T-helper 17 cell (primary cell): Measurements from ENCODE around the gene TBC1D25. TPM values are rescaled to one million over a fixed set of nuclear protein-coding genes. Genes with fewer than 3 reads are reported as not detected.
"Not testable (repeated sequence)": the region's sequence is repeated elsewhere in the genome, so short reads cannot be mapped to it uniquely, and the experiment has no call there.

Experiments used
- ATAC-seq: fragments of 150-1000 bp; cut with Tn5 transposase; 2 replicates; pipeline ENCODE4 v1.10.0; 2021; ENCODE audit warnings: mild to moderate bottlenecking, moderate library complexity
- DNase-seq, 3 donors: peaks; one replicate each; pipeline versions ENCODE4 v3.0.0 to v3.0.0-alpha.2; 2020 to 2021
- H3K9me3 ChIP-seq: one replicate; pipeline ENCODE4 v1.7.0; 2013; ENCODE audit warnings: low read length, mild to moderate bottlenecking; ENCODE audit not compliant: control insufficient read depth, poor library complexity, severe bottlenecking
- H3K27ac Mint-ChIP-seq: one replicate; pipeline ENCODE4 v1.8.0; 2022; ENCODE audit warnings: mild to moderate bottlenecking, moderate library complexity, mixed read lengths
- H3K27me3 Mint-ChIP-seq: one replicate; pipeline ENCODE4 v1.8.0; 2022; ENCODE audit warnings: mixed read lengths
- H3K36me3 Mint-ChIP-seq: one replicate; pipeline ENCODE4 v1.8.0; 2022; ENCODE audit warnings: low read depth, mixed read lengths
- H3K4me1 Mint-ChIP-seq: one replicate; pipeline ENCODE4 v1.8.0; 2022; ENCODE audit warnings: mild to moderate bottlenecking, mixed read lengths
- H3K4me3 Mint-ChIP-seq: one replicate; pipeline ENCODE4 v1.8.0; 2022; ENCODE audit warnings: mild to moderate bottlenecking, moderate library complexity, mixed read lengths
- total RNA-seq, 4 donors: library from RNA in 2 of 4; stranded (reverse) in 2 of 4; gene quantifications; one replicate each; pipeline ENCODE4 v1.2.3 and lab custom pipeline; 2022 to 2026

TBC1D25 gene
- total RNA-seq, 2 donors from 2014 or later: 23.2 to 31.3 TPM

DNA sequence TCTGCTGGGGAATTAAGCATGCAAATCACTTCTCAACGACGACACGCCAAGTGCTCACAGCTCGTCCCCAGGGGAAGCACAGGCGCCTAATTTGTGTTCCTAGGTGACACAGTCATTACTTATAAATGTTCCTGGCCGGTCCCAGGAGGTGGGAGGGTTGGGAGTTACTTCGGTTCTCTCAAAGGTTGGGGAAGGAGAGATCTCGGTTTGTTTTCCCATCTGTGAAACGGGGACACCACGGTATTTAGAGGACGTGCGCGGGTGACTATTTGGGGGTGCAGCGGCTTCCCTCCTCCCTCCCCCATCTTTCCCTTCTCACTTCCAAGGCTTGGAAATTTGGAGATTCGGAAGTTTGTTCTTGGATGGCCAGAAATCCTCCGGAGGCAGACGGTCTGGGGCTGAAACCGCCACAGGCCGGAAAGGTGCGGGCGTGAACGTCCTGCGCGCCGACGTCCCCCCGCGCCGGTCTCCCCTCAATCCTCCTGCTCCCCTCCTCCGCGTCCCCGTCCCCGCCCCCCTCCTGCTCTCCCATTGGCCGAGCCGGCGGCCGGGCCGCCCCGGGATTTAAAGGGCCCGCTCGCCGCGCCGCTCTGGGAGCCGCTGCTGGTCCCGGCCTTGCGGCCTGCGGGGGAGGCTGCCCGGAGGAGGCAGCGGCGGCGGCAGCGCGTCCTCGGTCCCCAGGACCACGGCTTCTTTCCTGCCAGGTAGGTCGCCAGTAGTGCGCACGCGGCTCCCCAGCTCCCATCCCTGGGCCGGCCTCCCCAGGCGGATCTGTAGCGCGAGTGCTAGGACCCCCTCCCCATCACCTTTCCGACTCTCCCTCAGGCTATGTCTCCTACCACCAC, 30.9 kb upstream of the TBC1D25 start, which contains the start of gene PORCN:
Gene PORCN, plus strand, starts transcription at position 593 of the 845 bp plus-strand sequence. CDS start 829 bp downstream, outside the sequence.
- H3K9me3 ChIP-seq: no peaks in the 10 kb centered on the region
- Mint-ChIP-seq H3K4me3 (peak within 1 kb of the TSS; percentile 93), H3K4me1 (peaks cover 15% of the 10 kb centered on the region), H3K27ac (peak within 1 kb of the TSS; percentile 90), H3K27me3 (no peaks in the 10 kb centered on the region), H3K36me3 (no peaks in the 10 kb centered on the region)
- DNase-seq (peak; percentile 52 to 69 (median 67)), ATAC-seq (peak; percentile 94)

DNA sequence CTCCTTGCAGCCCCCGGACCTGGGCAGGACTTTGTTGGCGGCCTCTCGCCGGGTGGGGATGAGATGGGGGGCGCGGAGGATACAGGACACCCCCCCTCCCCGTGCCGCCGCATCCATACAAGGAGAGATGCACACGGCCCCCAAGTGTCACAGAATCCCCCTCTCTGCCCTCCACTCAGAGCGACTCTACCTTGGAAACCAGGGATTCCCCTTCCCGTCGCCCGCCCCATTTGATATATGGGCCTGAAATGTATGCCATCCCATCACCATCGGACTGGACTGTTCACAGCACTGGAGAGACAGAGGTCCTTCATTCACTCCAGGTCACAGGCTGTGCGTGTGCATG, 30.3 kb upstream of the TBC1D25 start:
- Mint-ChIP-seq H3K4me1 (peaks cover 15% of the 10 kb centered on the region), H3K27ac (peak overlapping the region; percentile 90), H3K36me3 (no peaks in the 10 kb centered on the region), H3K4me3 (peak overlapping the region; percentile 93), H3K27me3 (no peaks in the 10 kb centered on the region)
- DNase-seq (no peak), ATAC-seq (peak; percentile 53)
- no peaks in the 10 kb centered on the region for H3K9me3 ChIP-seq

DNA sequence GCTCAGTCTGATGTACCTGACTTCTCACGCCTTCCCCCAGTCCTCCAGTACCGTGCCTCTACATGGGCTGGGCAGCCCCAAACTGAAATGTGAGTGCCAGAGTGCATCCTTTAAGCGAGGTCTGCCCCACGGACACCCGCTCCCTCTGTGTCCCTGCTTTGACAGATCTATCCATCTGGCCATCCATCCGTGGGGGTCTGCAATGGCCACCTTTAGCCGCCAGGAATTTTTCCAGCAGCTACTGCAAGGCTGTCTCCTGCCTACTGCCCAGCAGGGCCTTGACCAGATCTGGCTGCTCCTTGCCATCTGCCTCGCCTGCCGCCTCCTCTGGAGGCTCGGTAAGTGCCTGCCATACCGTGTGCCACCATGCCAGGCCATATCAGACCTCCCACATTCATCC, 29.9 kb upstream of the TBC1D25 start:
- Mint-ChIP-seq H3K27ac (peak overlapping the region; percentile 90), H3K4me1 (peaks cover 15% of the 10 kb centered on the region), H3K27me3 (no peaks in the 10 kb centered on the region), H3K4me3 (peak overlapping the region; percentile 93), H3K36me3 (no peaks in the 10 kb centered on the region)
- no peak for DNase-seq
- H3K9me3 ChIP-seq: no peaks in the 10 kb centered on the region
- no peak for ATAC-seq

DNA sequence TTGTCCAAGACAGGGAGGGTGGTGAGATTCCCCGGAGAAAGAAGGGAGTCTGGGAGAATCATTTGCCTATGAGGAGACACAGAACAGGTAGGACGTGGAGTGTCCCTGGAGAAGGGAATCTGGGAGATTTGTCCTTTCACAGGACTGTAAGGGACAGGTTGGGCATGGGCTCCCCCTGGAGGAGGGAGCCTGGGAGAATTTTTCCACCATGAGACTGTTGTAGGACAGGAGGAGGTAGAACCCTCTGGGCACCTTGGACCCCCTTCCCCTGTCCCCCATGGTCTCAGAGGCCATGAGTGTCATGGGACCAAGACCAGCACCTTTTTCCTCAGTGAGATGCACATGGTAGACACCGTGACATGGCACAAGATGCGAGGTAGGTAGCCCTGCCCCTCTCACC, 28.0 kb upstream of the TBC1D25 start:
- Mint-ChIP-seq H3K27me3 (no peaks in the 10 kb centered on the region), H3K4me1 (peaks cover 18% of the 10 kb centered on the region), H3K36me3 (peaks cover 3% of the 10 kb centered on the region), H3K27ac (no peak overlapping the region), H3K4me3 (no peak overlapping the region)
- no peak for DNase-seq
- no peak for ATAC-seq
- H3K9me3 ChIP-seq: no peaks in the 10 kb centered on the region

DNA sequence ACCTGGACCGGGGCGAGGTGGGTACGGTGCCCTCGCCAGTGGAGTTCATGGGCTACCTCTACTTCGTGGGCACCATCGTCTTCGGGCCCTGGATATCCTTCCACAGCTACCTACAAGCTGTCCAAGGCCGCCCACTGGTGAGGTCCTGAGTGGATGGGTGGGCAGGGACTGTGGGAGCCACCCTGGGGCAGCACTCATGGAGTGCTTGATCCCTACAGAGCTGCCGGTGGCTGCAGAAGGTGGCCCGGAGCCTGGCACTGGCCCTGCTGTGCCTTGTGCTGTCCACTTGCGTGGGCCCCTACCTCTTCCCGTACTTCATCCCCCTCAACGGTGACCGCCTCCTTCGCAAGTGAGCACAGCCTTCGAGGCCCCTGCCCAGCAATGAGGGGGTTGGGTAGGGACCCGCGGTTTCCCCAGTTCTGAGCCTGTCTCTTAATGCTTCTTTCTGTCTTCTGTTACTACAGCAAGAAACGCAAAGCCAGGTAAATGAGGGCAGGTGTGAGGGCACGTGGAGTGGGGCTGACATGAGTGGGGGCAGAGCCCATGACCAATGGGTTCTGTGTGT, 27.1 kb upstream of the TBC1D25 start:
- no peaks in the 10 kb centered on the region for H3K9me3 ChIP-seq
- Mint-ChIP-seq H3K36me3 (peaks cover 3% of the 10 kb centered on the region), H3K27ac (no peak overlapping the region), H3K27me3 (no peaks in the 10 kb centered on the region), H3K4me1 (peaks cover 23% of the 10 kb centered on the region), H3K4me3 (peak overlapping the region; percentile 33)
- DNase-seq (no peak), ATAC-seq (no peak)

DNA sequence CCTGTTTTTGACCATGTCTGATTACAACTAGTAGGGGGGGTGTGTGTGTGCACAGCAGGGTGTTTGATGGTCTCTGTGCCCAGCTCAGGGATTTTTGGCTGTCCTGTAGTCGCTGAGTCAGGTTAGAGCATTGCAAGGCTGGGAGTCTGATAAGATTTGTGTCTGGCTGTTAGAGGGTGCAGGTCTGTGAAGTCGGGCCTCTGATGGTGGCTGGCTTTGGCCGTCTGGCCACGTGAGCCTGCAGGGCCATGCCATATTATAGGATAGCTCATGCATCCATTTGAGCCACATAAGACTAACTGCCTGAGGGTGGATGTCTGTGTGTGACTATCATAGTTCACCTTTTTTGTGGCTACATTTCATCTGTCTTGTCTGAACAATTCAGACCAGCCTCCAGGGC, 25.8 kb upstream of the TBC1D25 start:
- no peak for DNase-seq
- no peak overlapping the region for H3K4me3 Mint-ChIP-seq
- peaks cover 23% of the 10 kb centered on the region for H3K4me1 Mint-ChIP-seq
- H3K9me3 ChIP-seq: no peaks in the 10 kb centered on the region
- H3K36me3 Mint-ChIP-seq: peaks cover 3% of the 10 kb centered on the region
- no peak overlapping the region for H3K27ac Mint-ChIP-seq
- no peaks in the 10 kb centered on the region for H3K27me3 Mint-ChIP-seq
- ATAC-seq: no peak

DNA sequence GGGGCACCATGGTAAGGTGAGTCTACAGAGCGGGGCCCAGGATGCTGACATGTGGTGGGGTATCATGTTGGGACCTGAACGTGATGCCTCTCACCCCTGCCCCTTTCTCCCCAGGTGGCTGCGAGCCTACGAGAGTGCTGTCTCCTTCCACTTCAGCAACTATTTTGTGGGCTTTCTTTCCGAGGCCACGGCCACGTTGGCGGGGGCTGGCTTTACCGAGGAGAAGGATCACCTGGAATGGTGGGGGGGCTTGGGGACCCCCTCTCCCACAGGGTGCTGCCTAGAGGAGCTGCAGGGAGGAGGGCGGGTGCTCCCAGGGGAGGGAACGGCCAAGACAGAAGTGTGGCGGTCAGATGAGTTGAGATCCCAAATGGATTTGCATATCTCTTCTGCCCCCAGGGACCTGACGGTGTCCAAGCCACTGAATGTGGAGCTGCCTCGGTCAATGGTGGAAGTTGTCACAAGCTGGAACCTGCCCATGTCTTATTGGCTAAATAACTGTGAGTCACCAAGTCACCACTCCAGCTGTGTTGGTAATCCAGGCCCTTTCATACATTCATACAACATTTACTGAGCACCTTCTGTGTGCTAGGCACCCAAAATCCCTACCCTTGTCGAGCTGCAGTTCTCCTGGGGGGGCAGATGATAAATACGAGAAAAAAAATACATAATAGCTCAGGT, 25.2 kb upstream of the TBC1D25 start:
- Mint-ChIP-seq H3K36me3 (peaks cover 3% of the 10 kb centered on the region), H3K4me3 (no peak overlapping the region), H3K27me3 (no peaks in the 10 kb centered on the region), H3K27ac (no peak overlapping the region), H3K4me1 (peaks cover 24% of the 10 kb centered on the region)
- H3K9me3 ChIP-seq: no peaks in the 10 kb centered on the region
- ATAC-seq: no peak
- no peak for DNase-seq

DNA sequence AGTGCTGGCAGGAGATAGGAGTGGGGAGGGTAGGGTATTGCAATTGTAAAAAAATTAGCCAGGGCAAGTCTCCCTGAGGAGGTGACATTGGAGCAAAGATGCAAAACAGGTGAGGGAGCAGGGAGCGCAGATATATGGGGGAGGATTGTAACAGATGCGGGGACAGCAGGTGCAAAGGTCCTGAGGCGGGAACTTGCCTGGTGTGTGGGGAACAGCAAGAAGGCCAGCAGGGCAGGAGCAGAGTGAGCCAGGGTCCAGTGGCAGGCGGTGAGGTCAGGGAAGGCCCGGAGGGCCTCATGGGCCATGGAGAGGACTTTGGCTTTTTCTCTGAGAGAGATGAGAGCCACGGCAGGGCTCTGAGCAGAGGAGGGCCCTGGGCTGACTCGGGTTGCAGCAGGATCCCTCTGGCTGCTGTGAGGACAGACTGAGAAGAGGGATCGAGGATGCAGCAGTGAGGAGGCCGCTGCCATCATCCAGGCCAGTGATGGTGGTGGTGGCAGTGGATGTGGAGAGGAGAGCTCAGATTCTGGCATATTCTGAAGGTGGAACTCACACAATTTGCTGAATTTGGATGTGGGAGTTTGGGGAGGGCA, 24.6 kb upstream of the TBC1D25 start:
- Mint-ChIP-seq H3K27ac (no peak overlapping the region), H3K36me3 (peaks cover 3% of the 10 kb centered on the region), H3K4me1 (peaks cover 22% of the 10 kb centered on the region), H3K27me3 (no peaks in the 10 kb centered on the region), H3K4me3 (no peak overlapping the region)
- H3K9me3 ChIP-seq: no peaks in the 10 kb centered on the region
- no peak for ATAC-seq
- no peak for DNase-seq

DNA sequence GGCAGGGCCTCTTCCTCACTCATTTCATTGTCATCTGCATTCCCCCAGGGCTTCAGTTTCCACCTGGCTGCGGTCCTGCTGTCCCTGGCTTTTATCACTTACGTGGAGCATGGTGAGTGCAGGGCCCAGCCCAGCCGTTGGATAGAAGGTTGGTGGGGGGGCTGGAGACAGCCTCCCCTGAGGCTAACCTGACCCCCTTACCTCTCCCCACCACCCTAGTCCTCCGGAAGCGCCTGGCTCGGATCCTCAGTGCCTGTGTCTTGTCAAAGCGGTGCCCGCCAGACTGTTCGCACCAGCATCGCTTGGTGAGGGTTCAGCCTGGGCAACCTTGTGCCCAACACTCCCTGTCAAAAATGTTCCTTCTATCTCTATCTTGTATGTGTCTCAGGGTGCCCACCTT, 23.7 kb upstream of the TBC1D25 start:
- H3K27ac Mint-ChIP-seq: no peak overlapping the region
- no peak for DNase-seq
- peaks cover 22% of the 10 kb centered on the region for H3K4me1 Mint-ChIP-seq
- no peak for ATAC-seq
- peaks cover 3% of the 10 kb centered on the region for H3K36me3 Mint-ChIP-seq
- no peaks in the 10 kb centered on the region for H3K27me3 Mint-ChIP-seq
- H3K4me3 Mint-ChIP-seq: no peak overlapping the region
- no peaks in the 10 kb centered on the region for H3K9me3 ChIP-seq

DNA sequence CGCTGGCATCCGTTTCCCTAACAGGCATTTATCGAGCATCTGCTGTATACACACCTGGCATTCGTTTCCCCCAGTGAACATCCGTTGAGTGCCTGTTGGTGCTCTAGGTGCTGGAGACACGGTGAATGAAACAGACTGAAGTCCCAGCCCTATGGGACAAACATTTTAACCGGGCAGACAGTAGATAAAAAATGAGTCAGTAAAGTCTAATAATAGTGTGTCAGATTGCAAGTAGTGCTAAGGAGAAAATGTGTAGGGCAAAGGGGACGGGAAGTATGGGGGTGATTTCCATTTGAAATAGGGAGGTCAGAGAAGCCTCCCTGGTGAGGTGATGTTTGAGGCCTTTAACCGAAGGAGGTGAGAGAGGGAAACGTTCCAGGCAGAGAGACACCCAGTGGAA, 23.2 kb upstream of the TBC1D25 start:
- H3K27ac Mint-ChIP-seq: no peak overlapping the region
- no peaks in the 10 kb centered on the region for H3K27me3 Mint-ChIP-seq
- peaks cover 24% of the 10 kb centered on the region for H3K4me1 Mint-ChIP-seq
- H3K36me3 Mint-ChIP-seq: peaks cover 3% of the 10 kb centered on the region
- ATAC-seq: no peak
- DNase-seq: no peak
- H3K4me3 Mint-ChIP-seq: no peak overlapping the region
- H3K9me3 ChIP-seq: no peaks in the 10 kb centered on the region

DNA sequence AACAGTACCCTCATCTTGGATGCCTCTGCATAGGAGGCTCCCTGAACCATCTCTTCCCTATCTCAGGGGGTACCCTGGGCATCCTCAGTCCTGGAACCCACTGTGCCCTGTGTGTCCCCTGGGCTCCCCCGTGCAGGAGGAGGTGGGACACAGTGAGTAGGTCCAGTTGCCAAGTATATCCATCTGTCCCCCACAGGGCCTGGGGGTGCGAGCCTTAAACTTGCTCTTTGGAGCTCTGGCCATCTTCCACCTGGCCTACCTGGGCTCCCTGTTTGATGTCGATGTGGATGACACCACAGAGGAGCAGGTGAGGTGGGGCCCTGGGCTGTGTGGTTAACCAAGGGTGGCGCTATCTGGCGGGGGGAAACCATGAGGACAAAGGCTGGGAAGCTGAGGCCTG, 22.5 kb upstream of the TBC1D25 start:
- H3K27me3 Mint-ChIP-seq: no peaks in the 10 kb centered on the region
- ATAC-seq: no peak
- H3K27ac Mint-ChIP-seq: no peak overlapping the region
- H3K4me1 Mint-ChIP-seq: peaks cover 23% of the 10 kb centered on the region
- no peak for DNase-seq
- H3K36me3 Mint-ChIP-seq: peaks cover 3% of the 10 kb centered on the region
- H3K4me3 Mint-ChIP-seq: no peak overlapping the region
- H3K9me3 ChIP-seq: no peaks in the 10 kb centered on the region

DNA sequence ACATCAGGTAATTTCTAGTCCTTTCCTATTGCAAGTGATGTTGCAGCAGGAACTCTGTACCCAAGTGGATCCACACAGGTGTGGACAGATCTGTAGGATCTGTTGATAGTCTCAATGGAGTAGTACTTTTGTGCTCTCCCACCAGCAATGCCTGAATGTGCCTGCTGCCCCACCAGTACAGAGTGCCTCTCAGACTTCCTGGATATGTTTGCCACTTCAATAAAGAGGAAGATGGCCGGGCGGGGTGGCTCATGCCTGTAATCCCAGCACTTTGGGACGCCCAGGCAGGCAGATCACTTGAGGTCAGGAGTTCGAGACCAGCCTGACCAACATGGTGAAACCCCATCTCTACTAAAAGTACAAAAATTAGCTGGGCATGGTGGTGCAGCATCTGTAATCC, 20.0 kb upstream of the TBC1D25 start:
- DNase-seq, H3K27ac Mint-ChIP-seq, H3K4me3 Mint-ChIP-seq, ATAC-seq, H3K36me3 Mint-ChIP-seq, H3K9me3 ChIP-seq, H3K27me3 Mint-ChIP-seq: not testable (repeated sequence)
- peaks cover 21% of the 10 kb centered on the region for H3K4me1 Mint-ChIP-seq

DNA sequence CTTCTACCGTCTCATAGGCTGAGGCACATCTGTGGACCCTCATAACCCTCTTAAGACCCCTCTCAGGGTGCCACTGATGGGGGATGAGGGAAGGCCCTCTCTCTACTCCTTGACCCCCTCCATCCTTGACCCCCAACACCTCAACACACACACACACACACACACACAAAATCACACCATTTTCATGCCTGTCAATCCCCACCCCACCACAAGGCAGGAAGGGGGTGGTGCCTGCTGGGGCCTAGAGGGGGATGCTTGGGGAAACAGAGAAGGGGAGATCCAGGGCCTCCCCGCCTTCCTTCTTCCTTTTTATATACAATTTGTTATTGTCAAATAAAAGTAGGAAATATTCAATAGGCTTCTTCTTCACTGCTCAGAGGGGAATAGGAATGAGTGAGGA, 19.1 kb upstream of the TBC1D25 start:
- no peak for DNase-seq
- H3K4me3 Mint-ChIP-seq: peak overlapping the region; percentile 86
- peaks cover 3% of the 10 kb centered on the region for H3K36me3 Mint-ChIP-seq
- peaks cover 21% of the 10 kb centered on the region for H3K4me1 Mint-ChIP-seq
- no peaks in the 10 kb centered on the region for H3K27me3 Mint-ChIP-seq
- H3K9me3 ChIP-seq: no peaks in the 10 kb centered on the region
- peak overlapping the region; percentile 95 for H3K27ac Mint-ChIP-seq
- no peak for ATAC-seq
